Measurements from ENCODE around the gene NBEAL1. TPM values are rescaled to one million over a fixed set of nuclear protein-coding genes. Genes with fewer than 3 reads are reported as not detected.
"Not testable (repeated sequence)": the region's sequence is repeated elsewhere in the genome, so short reads cannot be mapped to it uniquely, and the experiment has no call there.

Gene NBEAL1
- polyA plus RNA-seq, 1 donor: 17.2 TPM

DNA sequence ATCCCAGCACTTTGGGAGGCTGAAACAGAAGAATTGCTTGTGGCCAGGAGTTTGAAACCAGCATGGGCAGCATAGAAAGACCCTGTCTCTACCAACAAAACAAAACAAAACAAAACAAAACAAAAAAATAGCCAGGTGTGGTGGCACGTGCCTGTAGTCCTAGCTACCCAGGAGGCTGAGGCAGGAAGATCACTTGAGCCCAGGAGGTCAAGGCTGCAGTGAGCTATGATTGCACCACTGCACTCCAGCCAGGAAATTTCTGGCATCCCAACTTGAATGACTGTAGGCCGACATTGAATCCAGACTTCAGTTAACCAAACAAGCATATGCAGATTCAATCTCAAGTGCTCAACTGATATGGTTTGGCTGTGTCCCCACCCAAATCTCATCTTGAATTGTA lies 215.0 kb downstream of the NBEAL1 start:
- not testable (repeated sequence) for DNase-seq

DNA sequence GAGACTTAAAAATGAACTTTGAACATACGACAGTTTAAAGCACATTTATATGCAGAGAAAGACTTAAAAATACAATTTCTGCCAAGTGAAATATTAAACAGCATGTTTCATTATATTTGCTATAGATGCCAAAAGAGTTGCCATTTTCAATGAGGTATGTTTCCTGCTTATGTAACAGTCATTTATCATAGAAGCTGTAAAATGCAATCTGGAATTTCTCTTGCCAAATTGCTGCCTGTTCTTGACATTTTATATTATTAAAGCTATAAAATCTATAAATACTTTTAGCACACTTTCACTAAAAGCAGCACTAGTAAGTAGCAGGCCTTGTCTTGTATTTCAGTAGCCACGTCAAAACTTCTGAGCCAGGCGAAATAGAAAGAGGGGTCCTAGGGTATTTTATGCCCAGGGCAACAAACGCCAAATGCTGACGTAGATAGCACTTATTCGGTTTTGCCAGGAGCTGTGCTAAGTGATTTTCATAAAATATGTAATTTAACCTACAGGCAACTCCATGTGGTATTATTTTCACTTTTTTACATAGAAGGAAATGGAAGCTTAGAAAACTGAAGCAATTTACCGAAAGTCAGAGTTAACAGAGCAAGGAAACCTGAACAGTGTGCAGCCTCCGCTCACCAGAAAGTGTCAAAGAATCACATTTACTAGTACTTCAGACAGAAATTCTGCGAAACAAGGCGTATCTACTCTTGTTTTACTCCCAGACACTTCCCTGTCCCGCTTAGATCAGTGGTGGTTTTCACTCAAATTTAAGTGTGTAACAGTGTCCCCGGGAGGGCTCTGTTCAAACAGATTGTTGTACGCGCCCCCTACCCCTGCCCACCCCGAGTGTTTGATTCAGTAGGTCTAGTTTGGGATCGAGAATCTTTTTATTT lies 222.9 kb downstream of the NBEAL1 start:
- DNase-seq: peak; percentile 3

DNA sequence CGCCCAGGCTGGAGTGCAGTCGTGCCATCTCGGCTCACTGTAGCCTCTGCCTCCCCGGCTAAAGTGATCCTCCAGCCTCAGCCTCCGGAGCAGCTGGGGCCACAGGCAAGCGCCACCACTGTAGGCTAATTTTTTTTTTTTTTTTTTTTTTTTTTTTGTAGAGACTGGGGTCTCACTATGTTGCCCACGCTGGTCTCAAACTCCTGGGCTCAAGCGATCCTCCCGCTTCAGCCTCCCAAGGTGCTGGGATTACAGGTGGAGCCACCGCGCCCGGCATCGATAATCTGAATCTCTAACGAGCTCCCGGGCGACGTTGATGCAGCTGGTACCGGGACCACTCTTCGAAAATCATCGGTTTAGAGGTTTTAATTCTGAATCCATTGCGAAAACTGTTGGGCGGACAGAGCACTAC lies 223.6 kb downstream of the NBEAL1 start:
- DNase-seq: no peak

DNA sequence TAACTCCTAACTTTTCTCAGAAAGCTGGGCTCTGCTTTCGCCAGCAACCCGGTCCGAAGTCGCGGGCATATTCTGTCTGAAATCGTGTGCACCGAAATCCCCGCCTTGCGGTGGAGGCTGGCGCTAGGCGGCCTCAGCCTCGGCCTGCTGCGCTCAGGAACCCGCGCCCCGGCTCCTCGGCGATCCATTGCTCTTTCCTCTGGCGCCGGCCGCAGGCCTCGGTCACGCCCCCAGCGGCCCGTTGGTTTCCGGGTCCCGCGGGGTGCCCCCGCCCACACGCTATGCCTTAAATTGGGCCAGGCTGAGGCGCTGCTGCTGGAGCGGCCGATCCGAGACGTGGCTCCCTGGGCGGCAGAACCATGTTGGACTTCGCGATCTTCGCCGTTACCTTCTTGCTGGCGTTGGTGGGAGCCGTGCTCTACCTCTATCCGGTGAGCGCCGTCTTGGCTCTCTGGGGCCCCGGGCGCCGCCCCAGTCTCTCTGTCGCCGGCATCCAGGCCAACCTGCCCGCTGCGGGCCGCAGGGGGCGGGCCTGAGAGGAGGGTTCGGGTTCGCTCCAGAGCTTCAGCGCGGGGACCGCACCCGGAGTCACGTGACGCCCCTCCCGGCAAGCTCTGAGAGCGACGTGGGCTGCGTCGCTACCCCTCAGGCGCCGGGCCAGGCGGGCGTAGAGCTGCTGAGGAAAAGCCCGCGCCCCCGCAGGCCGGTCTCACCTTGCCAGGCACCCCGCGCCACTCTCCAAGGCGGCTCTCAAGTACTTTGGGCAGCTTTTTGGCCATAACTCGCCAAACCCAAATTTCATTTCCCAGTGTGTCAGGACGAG lies 224.2 kb downstream of the NBEAL1 start, which contains the start of gene CYP20A1:
CYP20A1 (plus strand) TSS at position 315 of the 823 bp plus-strand sequence; CDS start at position 360, 45 bp downstream.
- peak; percentile 94 for DNase-seq

DNA sequence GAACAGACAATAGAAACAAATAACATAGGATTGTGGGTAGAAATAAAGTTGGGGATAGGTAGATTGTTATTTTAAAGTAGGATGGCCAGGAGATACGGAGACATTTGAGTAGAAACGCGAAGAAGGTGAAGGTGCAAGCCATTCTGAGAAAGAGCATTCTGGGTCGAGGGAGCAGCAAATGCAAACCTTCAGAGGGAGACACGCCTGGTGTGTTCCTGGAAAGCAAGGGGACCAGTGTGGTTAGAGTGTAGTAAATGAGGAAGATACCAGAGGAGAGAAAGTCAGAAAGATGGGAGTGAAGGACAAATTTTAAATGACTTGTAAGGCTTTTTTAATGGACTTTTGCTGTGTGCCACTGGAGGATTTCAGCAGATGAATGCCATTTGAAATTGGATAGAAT lies 225.8 kb downstream of the NBEAL1 start:
- no peak for DNase-seq

DNA sequence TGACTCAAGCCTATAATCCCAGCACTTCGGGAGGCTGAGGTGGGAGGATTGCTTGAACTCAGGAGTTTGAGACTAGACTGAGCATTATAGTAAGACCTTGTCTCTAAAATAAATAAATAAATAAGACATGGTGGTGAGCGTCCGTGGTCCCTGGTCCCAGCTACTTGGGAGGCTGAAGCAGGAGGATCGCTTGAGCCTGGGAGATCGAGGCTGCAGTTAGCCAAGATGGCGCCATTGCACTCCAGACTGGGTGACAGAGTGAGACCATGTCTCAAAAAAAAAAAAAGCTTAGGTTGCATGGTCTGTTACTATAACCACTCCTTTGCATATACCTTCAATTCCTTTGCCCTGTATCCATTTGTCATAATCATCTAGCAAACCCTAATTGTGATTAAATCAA lies 227.8 kb downstream of the NBEAL1 start:
- no peak for DNase-seq

DNA sequence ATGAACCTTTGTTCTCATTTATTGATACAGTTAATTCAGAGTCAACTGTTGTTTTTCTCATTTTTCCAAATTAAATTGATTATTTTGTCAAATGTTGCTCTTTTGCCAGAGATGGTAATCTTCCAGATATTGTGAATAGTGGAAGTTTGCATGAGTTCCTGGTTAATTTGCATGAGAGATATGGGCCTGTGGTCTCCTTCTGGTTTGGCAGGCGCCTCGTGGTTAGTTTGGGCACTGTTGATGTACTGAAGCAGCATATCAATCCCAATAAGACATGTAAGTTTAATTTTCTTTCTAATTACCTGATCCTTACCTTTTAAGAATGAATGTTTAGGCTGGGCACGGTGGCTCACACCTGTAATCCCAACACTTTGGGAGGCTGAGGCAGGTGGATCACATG lies 232.0 kb downstream of the NBEAL1 start:
- DNase-seq: no peak

DNA sequence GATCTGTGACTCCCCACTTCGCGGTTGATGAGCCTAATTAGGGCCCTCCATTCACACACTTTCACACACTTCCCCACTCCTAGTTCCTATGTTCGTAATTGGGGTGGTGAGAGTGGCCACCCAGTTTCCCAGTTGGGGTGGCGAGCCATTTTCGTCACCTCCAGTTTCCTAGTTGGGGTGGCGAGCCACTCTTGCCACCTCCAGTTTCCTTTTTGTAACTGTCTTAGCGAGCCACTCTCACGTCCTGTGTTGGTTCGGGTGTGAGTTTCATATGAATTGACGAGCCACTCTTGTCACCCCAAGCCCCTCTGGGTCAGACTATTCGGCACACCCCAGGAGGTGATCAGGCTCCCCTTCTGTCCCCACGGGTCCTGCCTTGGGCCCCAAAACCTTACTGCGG lies 238.1 kb downstream of the NBEAL1 start:
- no peak for DNase-seq

DNA sequence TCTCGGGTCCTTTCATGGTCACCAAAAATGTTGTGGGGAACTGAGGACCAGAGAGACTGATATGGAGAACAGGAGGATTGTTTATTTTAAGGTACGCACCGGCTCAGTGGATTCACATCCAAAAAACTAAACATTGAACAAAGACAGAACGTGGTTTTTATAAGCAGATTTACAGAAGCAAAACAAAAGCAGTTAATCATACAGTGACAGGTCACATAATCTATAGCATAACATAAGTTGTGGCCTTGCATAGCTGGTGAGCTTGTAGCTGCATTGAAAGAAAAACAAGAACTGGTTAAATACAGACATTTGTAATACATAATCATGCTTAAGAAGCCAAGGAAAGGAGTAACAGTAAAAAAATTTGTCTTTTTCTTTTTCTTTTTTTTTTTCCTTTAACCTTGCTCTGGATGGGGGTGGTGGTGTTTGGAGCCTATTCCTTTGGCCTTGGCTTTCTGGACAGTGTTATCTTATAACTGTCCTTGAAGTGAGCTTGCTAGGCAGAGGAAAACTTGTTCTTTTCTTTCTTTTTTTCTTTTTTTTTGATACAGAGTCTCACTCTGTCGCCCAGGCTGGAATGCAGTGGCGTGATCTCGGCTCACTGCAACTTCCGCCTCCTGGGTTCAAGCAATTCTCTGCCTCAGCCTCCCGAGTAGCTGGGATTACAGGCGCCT lies 238.9 kb downstream of the NBEAL1 start:
- not testable (repeated sequence) for DNase-seq

DNA sequence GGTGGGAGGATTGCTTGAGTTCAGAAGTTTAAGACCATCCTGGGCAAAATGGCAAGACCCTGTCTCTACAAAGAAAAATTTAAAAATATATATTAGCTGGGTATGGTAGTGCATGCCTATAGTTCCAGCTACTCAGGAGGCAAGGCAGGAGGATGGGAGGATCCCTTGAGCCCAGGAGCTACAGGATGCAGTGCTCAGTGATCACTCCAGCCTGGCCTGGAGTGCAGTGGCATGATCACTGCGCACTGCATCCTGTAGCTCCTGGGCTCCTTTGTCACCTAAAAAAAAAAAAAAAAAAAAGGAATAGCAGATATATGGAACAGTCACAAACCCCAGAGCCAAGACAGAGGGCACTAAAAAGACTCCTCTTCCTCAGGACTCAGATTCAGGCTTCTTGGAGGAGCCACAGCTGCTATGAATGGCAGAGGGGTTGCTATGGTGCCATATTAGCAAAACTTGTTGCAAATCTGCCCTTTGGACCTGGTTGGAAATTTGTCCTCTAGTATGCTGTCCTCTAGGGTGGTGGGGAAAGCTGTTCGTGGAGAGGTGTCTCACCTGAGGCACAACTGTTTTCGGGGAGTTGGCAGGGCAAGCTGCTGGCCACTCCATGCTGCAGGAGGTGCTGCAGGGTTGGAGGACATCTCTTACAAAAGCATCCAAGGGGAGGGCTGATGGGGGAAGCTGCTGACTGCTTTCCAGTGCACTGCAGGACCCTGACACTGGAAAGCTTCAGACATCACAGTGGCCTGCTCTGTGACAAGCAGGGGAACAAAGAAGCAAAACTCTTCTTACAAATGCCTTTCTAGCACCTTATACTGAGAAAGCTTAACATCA lies 246.9 kb downstream of the NBEAL1 start:
- no peak for DNase-seq

Other genes with a start within 250 kb of the NBEAL1 start
- 24.4 TPM for gene ICA1L, start 143.1 kb upstream of the NBEAL1 start, polyA plus RNA-seq (ENCODE audit: insufficient read length)
- gene WDR12, start 103.2 kb upstream of the NBEAL1 start, polyA plus RNA-seq (ENCODE audit: insufficient read length): 146 TPM
- 22.6 TPM for gene CARF, start 102.6 kb upstream of the NBEAL1 start, polyA plus RNA-seq (ENCODE audit: insufficient read length)
- 28.5 TPM for gene CYP20A1, start 224.1 kb downstream of the NBEAL1 start, polyA plus RNA-seq (ENCODE audit: insufficient read length)